H1 (cell line): ENCODE results near the gene SLC30A5. TPM values are rescaled to one million over a fixed set of nuclear protein-coding genes. Genes with fewer than 3 reads are reported as not detected.

Experiments
- CTCF ChIA-PET: fragments of 300-600 bp; sonication (Branson Sonifier 250); formaldehyde crosslinking; loops from one replicate; lab custom pipeline; 2021; ENCODE audit not compliant: partially characterized antibody; lab: Charles Lee
- POLR2A ChIA-PET: fragments of 300-600 bp; sonication (Branson Sonifier 250); formaldehyde crosslinking; loops from one replicate; lab custom pipeline; 2021; ENCODE audit warnings: inconsistent platforms; ENCODE audit not compliant: partially characterized antibody; lab: Charles Lee
- DNase-seq, 2 experiments: peaks; one replicate each; pipeline versions ENCODE4 v3.0.0 to v3.0.0-alpha.2; 2010 to 2022; ENCODE audit warnings: low spot score in 2 of 2, low read depth in 1 of 2, mixed read lengths in 1 of 2
- FAIRE-seq: peaks from 2 replicates; lab custom pipeline; 2011; peaks lifted over from hg19 to GRCh38; lab: Jason Lieb, UNC
- H2AFZ ChIP-seq: 2 replicates; pipeline ENCODE4 v1.8.1; 2012; ENCODE audit warnings: low read length, inconsistent platforms
- H2AK5ac ChIP-seq: 2 replicates; pipeline ENCODE4 v1.6.1; 2013; ENCODE audit warnings: low read depth, low read length
- H2BK120ac ChIP-seq: replicated peaks from 2 replicates; pipeline ENCODE3; 2013; ENCODE audit warnings: low read depth, low read length, inconsistent platforms
- H2BK12ac ChIP-seq: 2 replicates; pipeline ENCODE4 v1.6.1; 2013; ENCODE audit warnings: low read depth, low read length
- H2BK15ac ChIP-seq: 2 replicates; pipeline ENCODE4 v1.6.1; 2013; ENCODE audit warnings: low read length
- H2BK20ac ChIP-seq: 2 replicates; pipeline ENCODE4 v1.6.1; 2013; ENCODE audit warnings: low read length
- H2BK5ac ChIP-seq: 2 replicates; pipeline ENCODE4 v1.6.1; 2013; ENCODE audit warnings: low read depth, low read length
- H3K14ac ChIP-seq: 2 replicates; pipeline ENCODE4 v1.6.1; 2013; ENCODE audit warnings: inconsistent platforms; ENCODE audit not compliant: insufficient read length
- H3K18ac ChIP-seq: 2 replicates; pipeline ENCODE4 v1.6.1; 2013; ENCODE audit warnings: low read length; ENCODE audit errors: extremely low read depth
- H3K23ac ChIP-seq: 2 replicates; pipeline ENCODE4 v1.6.1; 2013; ENCODE audit warnings: inconsistent platforms; ENCODE audit not compliant: insufficient read length
- H3K23me2 ChIP-seq: 2 replicates; pipeline ENCODE4 v1.6.1; 2013; ENCODE audit warnings: low read depth, low read length
- H3K27ac ChIP-seq: 2 replicates; pipeline ENCODE4 v1.6.1; 2011; ENCODE audit warnings: low read depth, low read length, inconsistent platforms
- H3K27me3 ChIP-seq, 4 experiments: replicated peaks in 1 of 4; 1 replicate in 1 of 4; 2 replicates in 3 of 4; pipeline versions ENCODE4 v1.6.1 to v1.8.1; 2011 to 2013; ENCODE audit warnings: low read length in 3 of 4, mild to moderate bottlenecking in 3 of 4, inconsistent platforms in 2 of 4, mixed read lengths in 2 of 4, moderate library complexity in 1 of 4; ENCODE audit not compliant: control insufficient read depth in 3 of 4, insufficient read depth in 3 of 4; ENCODE audit errors: extremely low read depth in 1 of 4
- H3K36me3 ChIP-seq, 4 experiments: 2 replicates each; pipeline versions ENCODE4 v1.6.1 to v1.8.1; 2011 to 2013; ENCODE audit warnings: mild to moderate bottlenecking in 4 of 4, low read length in 3 of 4, moderate library complexity in 2 of 4, control low read depth in 1 of 4, inconsistent platforms in 1 of 4; ENCODE audit not compliant: insufficient read depth in 4 of 4, control insufficient read depth in 2 of 4
- H3K4ac ChIP-seq: replicated peaks from 2 replicates; pipeline ENCODE3; 2013; ENCODE audit warnings: low read length, low read depth, mixed read lengths, inconsistent platforms; ENCODE audit not compliant: insufficient read length
- H3K4me1 ChIP-seq, 4 experiments: replicated peaks in 1 of 4; 1 replicate in 1 of 4; 2 replicates in 3 of 4; pipeline versions ENCODE4 v1.6.1 to v1.8.1; 2011 to 2013; ENCODE audit warnings: low read length in 3 of 4, inconsistent platforms in 2 of 4, mixed read lengths in 1 of 4; ENCODE audit not compliant: insufficient read depth in 4 of 4, control insufficient read depth in 3 of 4
- H3K4me2 ChIP-seq, 2 experiments: 2 replicates each; pipeline versions ENCODE4 v1.6.1 to v1.8.1; 2011 to 2013; ENCODE audit warnings: low read depth in 2 of 2, low read length in 2 of 2, control low read depth in 1 of 2, inconsistent platforms in 1 of 2, mild to moderate bottlenecking in 1 of 2; ENCODE audit not compliant: insufficient read depth in 1 of 2
- H3K4me3 ChIP-seq, 4 experiments: fragments of 200-600, 300-600 bp in 1 of 4; sonication (generic), shearing (Covaris generic), sonication (Bioruptor Twin) in 1 of 4; 2 replicates each; pipeline versions ENCODE4 v1.5.1 to v1.8.1; 2011 to 2016; ENCODE audit warnings: low read length in 4 of 4, low read depth in 3 of 4, control low read depth in 2 of 4, inconsistent platforms in 2 of 4, mild to moderate bottlenecking in 2 of 4, mixed read lengths in 1 of 4, moderate library complexity in 1 of 4; ENCODE audit not compliant: insufficient read depth in 2 of 4; ENCODE audit errors: extremely low read depth in 1 of 4
- H3K56ac ChIP-seq: replicated peaks from 2 replicates; pipeline ENCODE3; 2013; ENCODE audit warnings: low read depth, mild to moderate bottlenecking, mixed read lengths, low read length, inconsistent platforms; ENCODE audit not compliant: insufficient read length
- H3K79me1 ChIP-seq: 2 replicates; pipeline ENCODE4 v1.6.1; 2013; ENCODE audit warnings: low read depth, low read length, control low read depth
- H3K79me2 ChIP-seq, 2 experiments: 2 replicates each; pipeline versions ENCODE4 v1.6.1 to v1.8.1; 2012 to 2013; ENCODE audit warnings: low read length in 2 of 2, mild to moderate bottlenecking in 2 of 2, inconsistent platforms in 1 of 2; ENCODE audit not compliant: insufficient read depth in 2 of 2, control insufficient read depth in 1 of 2
- H3K9ac ChIP-seq, 4 experiments: replicated peaks in 1 of 4; 1 replicate in 1 of 4; 2 replicates in 3 of 4; pipeline versions ENCODE4 v1.6.1 to v1.8.1; 2011 to 2013; ENCODE audit warnings: low read depth in 3 of 4, low read length in 3 of 4, control low read depth in 2 of 4, mild to moderate bottlenecking in 2 of 4, moderate library complexity in 2 of 4, inconsistent platforms in 1 of 4; ENCODE audit errors: extremely low read depth in 1 of 4
- H3K9me3 ChIP-seq, 2 experiments: 2 replicates each; pipeline versions ENCODE4 v1.6.1 to v1.8.1; 2012 to 2013; ENCODE audit warnings: mild to moderate bottlenecking in 2 of 2, moderate library complexity in 2 of 2, control low read depth in 1 of 2, inconsistent platforms in 1 of 2, low read depth in 1 of 2, low read length in 1 of 2, mixed read lengths in 1 of 2; ENCODE audit not compliant: insufficient read depth in 2 of 2
- H4K20me1 ChIP-seq, 2 experiments: replicated peaks in 1 of 2; 2 replicates each; pipeline versions ENCODE3 to v1.8.1; 2011 to 2013; ENCODE audit warnings: inconsistent platforms in 2 of 2, low read length in 2 of 2, mild to moderate bottlenecking in 1 of 2; ENCODE audit not compliant: insufficient read depth in 2 of 2, control insufficient read depth in 1 of 2
- H4K5ac ChIP-seq: 2 replicates; pipeline ENCODE4 v1.6.1; 2013; ENCODE audit warnings: low read length, low read depth, mixed read lengths, inconsistent platforms; ENCODE audit not compliant: insufficient read length
- H4K8ac ChIP-seq: 2 replicates; pipeline ENCODE4 v1.8.0; 2013; ENCODE audit warnings: mild to moderate bottlenecking, moderate library complexity, low read length, inconsistent platforms; ENCODE audit not compliant: insufficient read depth; ENCODE audit errors: extremely low read depth
- H4K91ac ChIP-seq: replicated peaks from 2 replicates; pipeline ENCODE3; 2013; ENCODE audit warnings: low read length, mixed read lengths, inconsistent platforms; ENCODE audit not compliant: insufficient read length
- WGBS, 2 experiments: shearing (Covaris generic) in 1 of 2; methylation state at CpG; one replicate each; pipeline versions ENCODE4 v1.1.6 to v1.1.7; 2013 to 2015; ENCODE audit warnings: low lambda C conversion rate in 2 of 2, mixed read lengths in 2 of 2, inconsistent platforms in 1 of 2, low coverage in 1 of 2, missing lambda C conversion rate in 1 of 2; ENCODE audit not compliant: insufficient replicate concordance in 2 of 2, insufficient coverage in 1 of 2, insufficient read length in 1 of 2; ENCODE audit errors: extremely low coverage in 1 of 2, missing lambda C conversion rate in 1 of 2; 5-methylcytosine and 5-hydroxymethylcytosine counted together
- polyA plus RNA-seq, 7 experiments: library from polyadenylated mRNA; depleted of rRNA in 3 of 7; stranded (reverse) in 5 of 7; unstranded in 2 of 7; fragments of >200 nt in 5 of 7; fragments of 200-250 nt in 2 of 7; gene quantifications; 1 replicate in 5 of 7; 2 replicates in 1 of 7; 4 replicates in 1 of 7; pipeline versions ENCODE4 v1.2.1 to v1.2.3, GENCODE V29; 2011 to 2013; ENCODE audit warnings: missing spikeins in 2 of 7, mixed read lengths in 2 of 7
- total RNA-seq: library from RNA; stranded (reverse); fragmentation: NEBNext Ultra II Directional; extraction: Animal tissue kit (Norgen Biotek cat#: 25700); gene quantifications from 2 replicates; pipeline ENCODE4 v1.2.1, GENCODE V29; 2021

The SLC30A5 gene
- total and polyA plus RNA-seq, 2 of the 8 experiments (the other 6 are each of a cell fraction or from before 2014, with no cell fraction given): 31.0 to 43.5 TPM

- no peak overlapping the region for H3K4me3 ChIP-seq
- 79% methylated on average over 3 of the region's 3 CpGs; no CpG with 5 or more reads in 1 of the 2 experiments for WGBS, 2 experiments
- POLR2A ChIA-PET: interaction anchor here (1.8 kb wide), 1 partner anchor 14 kb away, joined by 7 read pairs; the partner anchor contains the start of gene CCNB1
Measured at GRCh38 chr5:69152731-69153130, 58.9 kb downstream of the SLC30A5 start.

More at GRCh38 chr5:69152731-69153130, 58.9 kb downstream of the SLC30A5 start:
- DNase-seq: no peak
- Histone ChIP-seq H2BK15ac (no peak overlapping the region), H3K27ac (no peak overlapping the region), H3K14ac (no peak overlapping the region), H3K36me3 (no peaks in the 10 kb centered on the region), H3K4me1 (no peaks in the 10 kb centered on the region), H3K4ac (no peak overlapping the region), H3K23ac (no peak overlapping the region), H3K9me3 (no peaks in the 10 kb centered on the region), H3K79me2 (no peaks in the 10 kb centered on the region), H3K18ac (no peak overlapping the region), H2BK20ac (no peak overlapping the region), H3K9ac (no peak overlapping the region), H4K8ac (no peak overlapping the region), H4K91ac (no peak overlapping the region), H3K79me1 (no peaks in the 10 kb centered on the region; the same call in 1 of the 2 replicates), H3K4me2 (no peak overlapping the region), H2BK5ac (no peak overlapping the region), H2AFZ (no peak overlapping the region), H2AK5ac (no peak overlapping the region), H4K20me1 (no peaks in the 10 kb centered on the region), H2BK120ac (no peak overlapping the region), H3K56ac (no peak overlapping the region), H4K5ac (no peak overlapping the region), H2BK12ac (no peak overlapping the region), H3K27me3 (no peaks in the 10 kb centered on the region), H3K23me2 (no peaks in the 10 kb centered on the region)
- CTCF ChIA-PET: interaction anchor here (0.7 kb wide), 1 partner anchor 182 kb away, joined by 4 read pairs; no protein-coding TSS in a partner anchor
- no peak for FAIRE-seq
